HG03457 (cell line): Measurements from ENCODE around the gene C17orf114.

ENCODE experiments used
- ATAC-seq: cut with Tn5 transposase; IDR thresholded peaks from one replicate; pipeline ENCODE4 v1.9.1; 2021; ENCODE audit warnings: moderate number of reproducible peaks; ENCODE audit not compliant: unreplicated experiment

The C17orf114 gene

GRCh38 chr17:4788159-4788806, 13.8 kb downstream of the C17orf114 start:
- no peak for ATAC-seq

GRCh38 chr17:4786516-4786915, 15.6 kb downstream of the C17orf114 start:
- no peak for ATAC-seq

DNA sequence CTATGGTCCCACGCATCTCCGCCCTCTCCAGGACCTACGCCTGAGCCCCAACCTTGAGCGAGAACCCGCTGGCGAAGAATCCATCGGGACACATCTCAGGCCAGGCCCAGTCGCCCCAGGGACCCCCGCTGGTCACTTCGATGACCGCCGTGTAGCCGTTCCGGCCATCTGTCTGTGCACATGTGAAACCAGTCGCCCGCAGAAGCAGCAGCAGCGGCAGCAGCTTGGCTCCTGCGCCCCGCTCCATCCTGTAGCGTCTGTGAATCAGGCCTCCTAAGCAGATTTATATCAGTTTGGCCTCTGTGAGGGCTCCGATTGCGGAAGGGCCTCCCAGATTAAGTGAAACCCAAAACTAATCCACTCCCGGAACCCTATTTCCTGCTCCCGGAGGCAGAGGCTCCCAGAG, 16.0 kb downstream of the C17orf114 start, which contains the start of gene VMO1:
VMO1 (minus strand) TSS at position 259 of the 406 bp plus-strand sequence; CDS start at position 247, 12 bp downstream.
- no peak for ATAC-seq

DNA sequence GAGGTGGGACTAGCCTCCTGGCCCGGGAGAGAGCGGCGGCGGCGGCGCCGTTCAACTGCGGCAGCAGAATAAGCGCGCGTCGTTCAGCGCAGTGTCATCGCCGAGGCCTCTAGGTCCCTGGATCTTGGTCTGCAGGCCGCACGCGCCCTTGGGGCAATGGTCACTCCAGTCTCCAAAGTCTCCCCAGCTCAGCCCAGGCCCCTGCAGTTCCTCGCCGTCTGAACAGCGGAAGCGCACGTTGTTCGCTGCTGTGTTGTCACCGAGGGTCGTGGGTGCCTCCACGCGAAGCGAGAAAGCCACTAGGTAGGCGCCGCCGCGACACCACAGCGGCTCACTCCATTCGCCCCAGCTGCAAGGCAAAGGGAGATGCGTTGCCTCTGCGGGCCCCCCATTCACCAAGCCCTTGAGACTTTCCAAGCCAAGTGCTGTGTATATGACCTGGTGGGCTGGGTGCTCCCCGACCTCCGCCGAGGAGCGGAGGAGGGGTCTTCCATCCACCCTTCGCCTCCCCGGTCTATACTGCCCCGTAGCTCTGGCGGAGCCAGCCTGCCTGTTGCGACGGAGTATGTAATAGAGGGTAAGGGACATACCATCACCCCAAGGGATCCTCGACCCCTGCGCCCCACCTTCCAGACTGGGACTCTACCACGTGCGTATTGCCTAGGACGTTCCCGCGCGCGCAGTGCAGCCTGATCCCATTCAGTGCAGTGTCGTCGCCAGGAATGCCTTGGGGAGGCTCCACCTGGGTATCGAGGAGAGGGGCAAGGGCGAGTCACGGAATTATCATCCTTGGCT, 16.6 kb downstream of the C17orf114 start:
- no peak for ATAC-seq

- no peak for ATAC-seq
These were observed 19.5 kb downstream of the C17orf114 start for GRCh38 chr17:4782652-4783051.

DNA sequence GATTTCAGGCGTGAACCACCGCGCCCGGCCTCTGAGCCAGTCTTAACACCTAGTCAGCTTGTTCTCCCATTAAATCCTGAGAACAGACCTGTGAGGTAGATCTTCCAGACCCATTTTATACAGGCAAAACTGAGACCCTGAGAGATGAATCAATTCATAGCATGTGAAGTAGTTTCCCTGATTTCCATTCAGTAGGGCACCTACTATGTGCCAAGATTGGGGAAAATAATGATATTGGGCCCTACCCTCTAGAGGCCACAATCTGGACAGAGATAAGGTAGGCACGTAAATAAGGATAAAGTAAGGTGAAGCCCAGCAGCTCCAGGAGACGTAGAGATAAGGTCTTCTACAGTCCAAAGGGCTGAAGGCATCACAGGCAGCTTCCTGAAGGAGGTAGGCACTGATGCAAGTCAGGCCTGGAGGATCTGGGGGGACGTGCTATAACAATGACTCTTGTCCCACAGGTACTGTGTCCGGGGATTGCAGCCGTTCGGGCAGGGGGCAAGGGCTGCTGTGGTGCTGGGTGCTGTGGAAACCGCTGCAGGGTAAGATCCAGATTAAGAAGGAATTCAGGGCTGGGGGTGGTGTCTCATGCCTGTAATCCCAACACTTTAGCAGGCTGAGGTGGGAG, 21.7 kb downstream of the C17orf114 start:
- ATAC-seq = no peak

DNA sequence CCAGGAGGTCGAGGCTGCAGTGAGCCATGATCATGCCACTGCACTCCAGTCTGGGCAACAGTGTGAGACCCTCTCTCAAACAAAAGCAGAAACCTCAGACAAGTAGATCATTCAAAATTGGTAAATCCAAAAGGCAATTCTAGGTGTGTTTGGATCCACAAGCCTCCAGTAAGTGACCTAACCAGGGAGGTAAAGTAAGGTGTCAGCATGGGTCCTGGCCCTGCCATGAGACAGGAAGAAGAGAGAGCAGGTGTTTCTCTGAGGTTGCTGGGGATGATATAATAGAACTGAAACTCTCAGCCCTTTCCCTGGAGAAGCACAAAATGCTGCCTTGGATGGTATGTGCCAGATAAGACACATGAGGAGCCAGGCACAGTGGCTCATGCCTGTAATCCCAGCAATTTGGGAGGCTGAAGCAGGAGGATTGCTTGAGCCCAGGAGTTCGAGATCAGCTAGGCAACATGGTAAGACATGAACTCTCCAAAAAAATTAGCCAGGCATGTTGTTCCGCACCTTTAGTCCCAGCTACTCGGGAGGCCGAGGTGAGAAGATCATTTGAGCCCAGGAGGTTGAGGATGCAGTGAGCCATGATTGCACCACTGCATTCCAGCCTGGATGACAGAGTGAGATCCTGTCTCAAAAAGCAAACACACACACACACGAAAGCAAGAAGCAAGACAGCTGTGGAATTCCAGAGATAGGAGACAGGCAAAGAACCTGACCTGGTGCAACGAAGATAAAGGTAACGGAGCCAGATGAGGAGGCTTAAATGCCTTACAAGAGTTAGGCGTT, 24.0 kb downstream of the C17orf114 start:
- ATAC-seq = no peak

DNA sequence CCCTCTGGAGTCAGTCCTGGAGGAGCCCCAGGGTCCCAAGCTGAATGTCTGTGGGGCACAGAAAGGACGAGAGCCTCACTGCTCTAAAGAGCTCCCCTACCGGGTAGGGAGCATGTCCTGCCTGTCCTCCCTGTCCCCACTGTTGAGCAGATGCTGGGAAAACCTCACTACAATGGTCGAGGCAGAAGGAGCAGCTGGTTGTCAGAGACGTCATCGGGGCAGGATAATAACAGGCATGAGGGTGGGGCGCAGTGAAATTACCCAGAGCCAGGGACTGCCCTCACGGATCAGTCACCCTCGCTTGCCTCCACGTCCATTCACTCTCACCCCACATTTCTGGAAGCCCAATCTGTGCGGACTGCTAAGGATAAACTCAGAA, 29.9 kb downstream of the C17orf114 start:
- no peak for ATAC-seq

DNA sequence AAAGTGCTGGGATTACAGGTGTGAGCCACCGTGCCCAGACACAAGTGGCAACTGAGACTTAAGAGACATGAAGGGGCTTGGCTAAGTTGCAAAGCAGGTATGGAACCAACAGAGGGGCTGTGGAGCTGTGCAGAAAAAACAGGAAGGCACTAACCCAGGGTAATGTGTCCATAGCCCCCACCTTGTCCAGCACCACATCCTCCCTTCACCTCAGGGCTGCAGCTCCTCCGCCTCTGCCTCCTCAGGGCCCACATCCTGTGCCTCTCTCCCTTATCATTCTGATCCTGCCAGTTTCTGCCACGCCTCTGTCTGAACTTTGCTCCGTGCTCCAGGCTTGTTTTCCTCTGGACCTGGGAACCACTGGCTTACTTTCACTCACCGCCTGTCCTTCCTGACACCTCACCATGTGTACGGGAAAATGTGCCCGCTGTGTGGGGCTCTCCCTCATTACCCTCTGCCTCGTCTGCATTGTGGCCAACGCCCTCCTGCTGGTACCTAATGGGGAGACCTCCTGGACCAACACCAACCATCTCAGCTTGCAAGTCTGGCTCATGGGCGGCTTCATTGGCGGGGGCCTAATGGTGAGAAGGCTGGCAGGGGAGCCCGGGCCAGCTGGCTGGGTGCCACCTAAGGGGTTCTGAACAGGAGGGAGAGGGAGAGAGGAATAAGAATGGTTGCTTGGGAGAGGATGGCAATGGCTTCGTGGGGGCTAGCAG, 30.5 kb downstream of the C17orf114 start, which contains the start of gene TM4SF5:
TM4SF5 (plus strand) TSS at position 368 of the 716 bp plus-strand sequence; CDS start at position 405, 37 bp downstream.
- ATAC-seq = no peak

- no peak for ATAC-seq
These were observed 32.5 kb downstream of the C17orf114 start for GRCh38 chr17:4769628-4770027.

- no peak for ATAC-seq
These were observed 33.8 kb downstream of the C17orf114 start for GRCh38 chr17:4768298-4768697.

DNA sequence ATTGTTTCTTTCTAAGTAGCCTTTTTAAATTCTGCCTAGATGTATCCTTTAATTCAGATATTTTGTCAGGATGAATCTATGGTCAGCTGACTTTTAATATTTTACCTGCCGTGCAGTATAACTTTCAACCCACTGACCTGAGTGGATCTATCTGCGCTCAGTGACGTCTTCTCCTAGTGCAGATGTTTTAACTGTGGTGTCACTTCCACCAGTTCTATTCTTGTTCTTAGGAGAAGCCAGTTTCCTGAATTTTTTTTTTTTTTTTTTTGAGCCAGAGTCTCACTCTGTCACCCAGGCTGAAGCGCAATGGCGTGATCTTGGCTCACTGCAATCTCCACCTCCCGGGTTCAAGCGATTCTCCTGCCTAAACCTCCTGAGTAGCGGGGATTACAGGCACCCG, 35.4 kb downstream of the C17orf114 start:
- ATAC-seq = no peak

DNA sequence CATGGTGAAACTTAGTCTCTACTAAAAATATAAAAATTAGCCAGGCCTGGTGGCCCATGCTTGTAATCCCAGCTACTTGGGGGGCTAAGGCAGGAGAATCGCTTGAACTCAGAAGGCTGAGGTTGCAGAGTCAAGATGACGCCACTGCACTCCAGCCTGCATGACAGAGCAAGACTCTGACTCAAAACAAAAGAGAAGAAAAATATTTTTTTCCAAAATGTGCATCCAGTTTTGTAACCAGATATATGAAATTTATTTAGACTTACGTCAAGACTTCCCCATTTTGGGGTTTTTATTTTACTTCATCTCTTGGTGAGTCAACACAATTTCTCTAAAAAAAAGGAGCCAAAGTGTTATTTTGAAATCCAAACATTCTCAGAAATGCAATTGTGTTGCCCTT, 35.9 kb downstream of the C17orf114 start:
- no peak for ATAC-seq

- ATAC-seq = no peak
These were observed 37.5 kb downstream of the C17orf114 start for GRCh38 chr17:4764595-4764994.

DNA sequence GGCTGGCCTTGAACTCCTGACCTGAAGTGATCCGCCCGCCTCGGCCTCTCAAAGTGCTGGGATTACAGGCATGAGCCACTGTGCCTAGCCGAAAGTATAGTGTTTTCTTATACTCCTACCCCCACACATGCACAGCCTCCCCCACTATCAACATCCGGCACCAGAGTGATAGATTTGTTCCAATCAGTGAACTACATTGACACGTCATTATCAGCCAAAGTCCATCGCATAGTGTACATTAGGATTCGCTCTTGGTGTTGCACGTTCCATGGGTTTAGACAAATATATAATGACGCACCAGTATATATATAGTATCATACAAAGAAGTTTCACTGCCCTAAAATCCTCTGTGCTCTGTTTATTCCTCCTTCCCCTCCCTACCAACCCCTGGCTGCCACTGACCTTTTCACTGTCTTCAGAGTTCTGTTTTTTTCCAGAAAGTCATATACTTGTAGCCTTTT, 42.3 kb downstream of the C17orf114 start:
- no peak for ATAC-seq

GRCh38 chr17:4753392-4753791, 48.7 kb downstream of the C17orf114 start:
- no peak for ATAC-seq

GRCh38 chr17:4751932-4752331, 50.2 kb downstream of the C17orf114 start:
- no peak for ATAC-seq
